Fibroblast of lung (primary cell): ENCODE measurements around the gene SLC22A23. TPM values are rescaled to one million over a fixed set of nuclear protein-coding genes. Genes with fewer than 3 reads are reported as not detected.
A peak's percentile ranks its signal among the peaks of the same experiment; 100 is the strongest.

Source experiments
- DNase-seq, 2 donors: peaks; one replicate each; pipeline versions ENCODE4 v3.0.0 to v3.0.0-alpha.2; 2010; ENCODE audit warnings: low read depth in 2 of 2
- H2AFZ ChIP-seq: 2 replicates; pipeline ENCODE4 v1.5.1; 2012; ENCODE audit warnings: low read length, control low read depth, inconsistent platforms
- H3K27ac ChIP-seq: 2 replicates; pipeline ENCODE4 v1.5.1; 2011; ENCODE audit warnings: low read length, control low read depth; ENCODE audit not compliant: insufficient read depth
- H3K27me3 ChIP-seq: 2 replicates; pipeline ENCODE4 v1.5.1; 2011; ENCODE audit warnings: mild to moderate bottlenecking, low read length; ENCODE audit not compliant: control insufficient read depth, insufficient read depth
- H3K36me3 ChIP-seq: 2 replicates; pipeline ENCODE4 v1.5.1; 2011; ENCODE audit warnings: low read length; ENCODE audit not compliant: control insufficient read depth, insufficient read depth
- H3K4me1 ChIP-seq: 2 replicates; pipeline ENCODE4 v1.5.1; 2011; ENCODE audit warnings: low read length; ENCODE audit not compliant: control insufficient read depth, insufficient read depth; ENCODE audit errors: extremely low read depth
- H3K4me2 ChIP-seq: 2 replicates; pipeline ENCODE4 v1.5.1; 2011; ENCODE audit warnings: low read length, control low read depth; ENCODE audit not compliant: insufficient read depth; ENCODE audit errors: extremely low read depth
- H3K4me3 ChIP-seq, 4 experiments: fragments of 200-600 bp in 1 of 4; sonication (generic) in 1 of 4; replicated peaks in 1 of 4; 2 replicates each; pipeline ENCODE4 v1.5.1; 2011 to 2016; ENCODE audit warnings: low read length in 4 of 4, low read depth in 3 of 4, mild to moderate bottlenecking in 3 of 4, control low read depth in 2 of 4, inconsistent platforms in 1 of 4, mixed read lengths in 1 of 4; ENCODE audit not compliant: insufficient read depth in 1 of 4; ENCODE audit errors: control extremely low read depth in 1 of 4
- H3K79me2 ChIP-seq: 2 replicates; pipeline ENCODE4 v1.5.1; 2012; ENCODE audit warnings: mild to moderate bottlenecking, low read length, inconsistent platforms; ENCODE audit not compliant: control insufficient read depth, insufficient read depth
- H3K9ac ChIP-seq: 2 replicates; pipeline ENCODE4 v1.5.1; 2011; ENCODE audit warnings: mild to moderate bottlenecking, low read length, control low read depth; ENCODE audit not compliant: insufficient read depth
- H3K9me3 ChIP-seq: 2 replicates; pipeline ENCODE4 v1.5.1; 2012; ENCODE audit warnings: low read depth, low read length; ENCODE audit not compliant: control insufficient read depth, insufficient read depth
- H4K20me1 ChIP-seq: 2 replicates; pipeline ENCODE4 v1.5.1; 2011; ENCODE audit warnings: low read length; ENCODE audit not compliant: control insufficient read depth, insufficient read depth; ENCODE audit errors: extremely low read depth
- CTCF ChIP-seq, 2 donors: IDR thresholded peaks in 1 of 2; conservative IDR thresholded peaks in 1 of 2; 1 replicate in 1 of 2; 2 replicates in 1 of 2; pipeline ENCODE4 v1.5.1; 2011 to 2012; ENCODE audit warnings: low read length in 2 of 2, control low read depth in 1 of 2, inconsistent platforms in 1 of 2, low read depth in 1 of 2, mild to moderate bottlenecking in 1 of 2
- EZH2 ChIP-seq: IDR thresholded peaks from 2 replicates; pipeline ENCODE4 v1.5.1; 2012; ENCODE audit warnings: low read length, control low read depth, mild to moderate bottlenecking; ENCODE audit errors: missing control alignments
- polyA plus RNA-seq, 2 donors: library from polyadenylated mRNA; depleted of rRNA in 1 of 2; stranded (reverse) in 1 of 2; unstranded in 1 of 2; fragments of >200 nt; gene quantifications; 2 replicates each; pipeline ENCODE4 v1.2.1, GENCODE V29; 2011 to 2012; ENCODE audit warnings: missing spikeins in 1 of 2
- total RNA-seq: library from RNA; depleted of rRNA; stranded (reverse); fragments of >200 nt; gene quantifications from 2 replicates; pipeline ENCODE4 v1.2.1, GENCODE V29; 2014

The SLC22A23 gene
- total and polyA plus RNA-seq, 2 donors (not counting 1 experiment from before 2014, with no cell fraction given), result 0.37 to 3.0 TPM

GRCh38 chr6:3455147-3455568, 1.7 kb downstream of the SLC22A23 start:
- H3K9ac ChIP-seq, result no peak overlapping the region
- H3K27ac ChIP-seq, result no peak overlapping the region
- H3K4me1 ChIP-seq, result peaks cover 3% of the 10 kb centered on the region
- no peak overlapping the region for H2AFZ ChIP-seq
- peak overlapping the region; percentile 84 for H3K4me2 ChIP-seq
- no peaks in the 10 kb centered on the region for H3K36me3 ChIP-seq
- TF ChIP-seq EZH2, result no peak
- no peak for TF ChIP-seq CTCF (conservative IDR thresholded peaks at IDR 0.05 in 1 of 2, IDR thresholded peaks at IDR 0.05 in 1 of 2; ENCODE audit: low read depth in 1 of 2, low read length in 2 of 2)
- DNase-seq, result no peak
- peaks cover 25% of the 10 kb centered on the region for H3K27me3 ChIP-seq
- peak overlapping the region in 2 of 4 experiments; percentile 52 to 57 for H3K4me3 ChIP-seq
- H3K79me2 ChIP-seq, result no peaks in the 10 kb centered on the region
- H4K20me1 ChIP-seq, result no peaks in the 10 kb centered on the region
- no peaks in the 10 kb centered on the region for H3K9me3 ChIP-seq

- DNase-seq, result no peak
- Histone ChIP-seq H3K4me2 (no peak overlapping the region), H3K9ac (no peak overlapping the region), H3K27me3 (peaks cover 25% of the 10 kb centered on the region), H3K9me3 (no peaks in the 10 kb centered on the region), H3K79me2 (no peaks in the 10 kb centered on the region), H3K36me3 (no peaks in the 10 kb centered on the region), H3K27ac (no peak overlapping the region), H4K20me1 (no peaks in the 10 kb centered on the region), H3K4me3 (no peak overlapping the region), H2AFZ (no peak overlapping the region), H3K4me1 (peaks cover 3% of the 10 kb centered on the region)
- TF ChIP-seq EZH2 (no peak), CTCF (conservative IDR thresholded peaks at IDR 0.05 in 1 of 2, IDR thresholded peaks at IDR 0.05 in 1 of 2; ENCODE audit: low read depth in 1 of 2, low read length in 2 of 2) (no peak)
These were observed 2.4 kb downstream of the SLC22A23 start for GRCh38 chr6:3454273-3455010.

GRCh38 chr6:3453413-3454272, 3.2 kb downstream of the SLC22A23 start:
- Histone ChIP-seq H3K79me2 (no peaks in the 10 kb centered on the region), H3K4me3 (no peak overlapping the region), H3K4me2 (no peak overlapping the region), H3K27me3 (peaks cover 22% of the 10 kb centered on the region), H2AFZ (no peak overlapping the region), H3K36me3 (no peaks in the 10 kb centered on the region), H3K9me3 (no peaks in the 10 kb centered on the region), H4K20me1 (no peaks in the 10 kb centered on the region), H3K27ac (no peak overlapping the region), H3K9ac (no peak overlapping the region), H3K4me1 (peaks cover 3% of the 10 kb centered on the region)
- DNase-seq, result no peak
- TF ChIP-seq CTCF (conservative IDR thresholded peaks at IDR 0.05 in 1 of 2, IDR thresholded peaks at IDR 0.05 in 1 of 2; ENCODE audit: low read depth in 1 of 2, low read length in 2 of 2) (no peak), EZH2 (peak; percentile 13)
